A673 (cell line): ENCODE results near the gene TRIM49B. TPM values are rescaled to one million over a fixed set of nuclear protein-coding genes. Genes with fewer than 3 reads are reported as not detected.

Experiments used
- total RNA-seq: library from RNA; stranded (reverse); gene quantifications from 2 replicates; pipeline ENCODE4 v1.2.3, GENCODE V29; 2021

TRIM49B gene
- total RNA-seq, 1 experiment from 2014 or later, result not detected

Other genes with a start within 250 kb of the TRIM49B start
- not detected in 2 replicates for gene TRIM51G, start 44.9 kb upstream of the TRIM49B start, total RNA-seq
- not detected in 2 replicates for gene TRIM64C, start 30.3 kb downstream of the TRIM49B start, total RNA-seq
- 6.1 and 8.9 TPM in 2 replicates for gene FOLH1, start 179.8 kb downstream of the TRIM49B start, total RNA-seq